ENCODE results near the gene FRAT1.

The FRAT1 gene

GRCh38 chr10:97311111-97311626, 7.9 kb upstream of the FRAT1 start:
- H3K4me3 ChIP-seq (ENCODE audit: low read depth, low read length), result no peak overlapping the region
- DNase-seq (ENCODE audit: low read depth), result no peak
- no peak for TF ChIP-seq CTCF (conservative IDR thresholded peaks at IDR 0.05; ENCODE audit: low read depth, low read length)

DNA sequence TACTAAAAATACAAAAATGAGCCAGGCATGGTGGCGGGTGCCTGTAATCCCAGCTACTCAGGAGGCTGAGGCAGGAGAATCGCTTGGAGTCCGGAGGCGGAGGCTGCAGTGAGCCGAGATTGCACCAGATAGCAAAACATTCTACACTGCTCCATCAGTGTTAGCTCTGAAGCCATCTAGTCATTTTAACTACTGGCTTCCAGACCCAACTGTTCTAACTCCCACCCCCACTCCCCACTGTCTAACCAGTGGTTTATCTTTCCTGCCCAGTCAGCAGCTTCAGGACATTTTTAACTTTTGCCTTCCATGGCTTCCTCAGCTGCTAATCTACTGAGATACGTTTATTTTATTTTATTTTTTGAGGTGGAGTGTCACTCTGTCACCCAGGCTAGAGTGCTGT, 6.2 kb upstream of the FRAT1 start:
- no peak for DNase-seq (ENCODE audit: low read depth)
- TF ChIP-seq CTCF (conservative IDR thresholded peaks at IDR 0.05; ENCODE audit: low read depth, low read length), result no peak

GRCh38 chr10:97314671-97315070, 4.4 kb upstream of the FRAT1 start:
- no peak overlapping the region for H3K4me3 ChIP-seq (ENCODE audit: low read depth, low read length)
- no peak for DNase-seq (ENCODE audit: low read depth)
- no peak for TF ChIP-seq CTCF (conservative IDR thresholded peaks at IDR 0.05; ENCODE audit: low read depth, low read length)

More for the DNA sequence above, 6.2 kb upstream of the FRAT1 start:
- no peak overlapping the region for H3K4me3 ChIP-seq (ENCODE audit: low read depth, low read length)

GRCh38 chr10:97319671-97320479, 804 bp downstream of the FRAT1 start:
- peak; percentile 14 for DNase-seq (ENCODE audit: low read depth)
- H3K4me3 ChIP-seq (ENCODE audit: low read depth, low read length), result peak overlapping the region; percentile 62
- no peak for TF ChIP-seq CTCF (conservative IDR thresholded peaks at IDR 0.05; ENCODE audit: low read depth, low read length)

GRCh38 chr10:97320480-97321031, 1.5 kb downstream of the FRAT1 start:
- no peak for DNase-seq (ENCODE audit: low read depth)
- peak overlapping the region; percentile 62 for H3K4me3 ChIP-seq (ENCODE audit: low read depth, low read length)
- TF ChIP-seq CTCF (conservative IDR thresholded peaks at IDR 0.05; ENCODE audit: low read depth, low read length), result no peak

GRCh38 chr10:97321032-97321803, 2.1 kb downstream of the FRAT1 start:
- no peak for DNase-seq (ENCODE audit: low read depth)
- H3K4me3 ChIP-seq (ENCODE audit: low read depth, low read length), result peak overlapping the region; percentile 20
- TF ChIP-seq CTCF (conservative IDR thresholded peaks at IDR 0.05; ENCODE audit: low read depth, low read length), result no peak

All from choroid plexus epithelial cell (primary cell).